KMS-11 (cell line): ENCODE data around the gene KIAA0825.

Source experiments
- H2AFZ ChIP-seq: fragments of 200-600 bp; sonication (generic); 2 replicates; pipeline ENCODE4 v1.6.1; 2016; ENCODE audit warnings: antibody characterized with exemption, mixed run types, low read depth
- H3K27ac ChIP-seq: fragments of 200-600 bp; sonication (generic); 2 replicates; pipeline ENCODE4 v1.6.1; 2016; ENCODE audit warnings: mild to moderate bottlenecking, mixed run types
- H3K27me3 ChIP-seq: fragments of 200-600 bp; sonication (generic); 2 replicates; pipeline ENCODE4 v1.6.1; 2017; ENCODE audit warnings: mild to moderate bottlenecking, low read depth, mixed run types, moderate library complexity; ENCODE audit not compliant: insufficient read depth
- H3K36me3 ChIP-seq: fragments of 200-600 bp; sonication (generic); 2 replicates; pipeline ENCODE4 v1.6.1; 2017; ENCODE audit warnings: mild to moderate bottlenecking, mixed run types; ENCODE audit not compliant: insufficient read depth
- H3K4me1 ChIP-seq: fragments of 200-600 bp; sonication (generic); 2 replicates; pipeline ENCODE4 v1.6.1; 2016; ENCODE audit warnings: mild to moderate bottlenecking, low read depth, mixed run types; ENCODE audit not compliant: poor library complexity, severe bottlenecking
- H3K4me2 ChIP-seq: fragments of 200-600 bp; sonication (generic); 2 replicates; pipeline ENCODE4 v1.7.0; 2016; ENCODE audit warnings: mild to moderate bottlenecking, mixed run types
- H3K4me3 ChIP-seq: fragments of 200-600 bp; sonication (generic); IDR thresholded peaks from 2 replicates; pipeline ENCODE4 v1.6.1; 2017; ENCODE audit warnings: low read depth, low read length, mixed read lengths; ENCODE audit not compliant: insufficient read depth
- H3K79me2 ChIP-seq: fragments of 200-600 bp; sonication (generic); 2 replicates; pipeline ENCODE4 v1.6.1; 2016; ENCODE audit warnings: low read depth, mixed run types; ENCODE audit not compliant: insufficient read depth
- H3K9ac ChIP-seq: fragments of 200-600 bp; sonication (generic); 2 replicates; pipeline ENCODE4 v1.6.1; 2016; ENCODE audit warnings: mild to moderate bottlenecking, mixed run types
- H4K20me1 ChIP-seq: fragments of 200-600 bp; sonication (generic); 2 replicates; pipeline ENCODE4 v1.6.1; 2016; ENCODE audit warnings: mild to moderate bottlenecking, mixed run types; ENCODE audit not compliant: insufficient read depth
- CTCF ChIP-seq: fragments of 200-600 bp; sonication (generic); conservative IDR thresholded peaks from 2 replicates; pipeline ENCODE4 v1.6.1; 2017; ENCODE audit warnings: low read depth, mild to moderate bottlenecking, antibody characterized with exemption, low read length, moderate library complexity, mixed read lengths

Gene KIAA0825

DNA sequence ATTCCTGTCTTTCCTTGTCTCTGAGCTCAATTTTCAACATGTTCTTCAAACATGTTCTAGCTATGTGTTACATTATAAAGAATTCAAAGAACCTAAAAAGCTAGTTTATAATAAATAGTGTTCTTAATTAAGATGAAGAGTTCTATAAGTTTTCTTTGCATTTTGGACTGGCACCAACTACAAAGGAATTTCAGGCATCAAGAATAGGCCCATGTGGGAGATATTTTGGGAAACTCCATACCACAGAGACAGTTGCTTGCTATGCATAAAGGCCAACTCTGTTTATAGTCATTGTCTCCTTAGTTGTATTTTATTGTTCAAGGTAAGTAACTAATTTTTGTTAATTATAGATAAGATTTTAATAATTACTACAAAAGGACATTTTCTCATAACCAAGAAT, 4.6 kb upstream of the KIAA0825 start:
- no peak overlapping the region for H3K9ac ChIP-seq
- no peak overlapping the region for H3K27ac ChIP-seq
- H3K79me2 ChIP-seq, result peaks cover 56% of the 10 kb centered on the region

DNA sequence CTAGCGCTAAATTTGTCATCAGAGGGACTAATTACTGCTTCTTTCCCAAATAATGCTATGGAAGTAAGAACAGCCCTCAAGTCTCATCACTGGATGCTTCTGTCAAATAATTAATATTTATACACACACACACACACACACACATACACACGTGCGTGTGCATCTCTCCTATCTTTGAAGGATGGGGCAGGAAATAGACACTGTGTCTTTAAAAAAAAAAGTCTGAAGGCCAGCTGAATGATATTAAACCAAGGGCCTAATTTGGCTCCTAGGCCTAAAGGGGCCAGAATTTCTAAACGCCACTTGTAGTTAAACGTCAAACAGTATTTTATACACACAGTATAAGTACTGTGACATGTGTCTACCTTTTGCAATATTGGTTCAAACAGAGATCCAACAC, 3.4 kb upstream of the KIAA0825 start:
- H3K4me2 ChIP-seq, result no peak overlapping the region
- no peaks in the 10 kb centered on the region for H3K36me3 ChIP-seq
- H3K27me3 ChIP-seq, result no peaks in the 10 kb centered on the region
- peaks cover 52% of the 10 kb centered on the region for H3K79me2 ChIP-seq
- H3K27ac ChIP-seq, result no peak overlapping the region
- H3K4me3 ChIP-seq, result no peak overlapping the region
- peaks cover 35% of the 10 kb centered on the region for H3K4me1 ChIP-seq
- no peaks in the 10 kb centered on the region for H4K20me1 ChIP-seq
- no peak overlapping the region for H3K9ac ChIP-seq
- no peak for TF ChIP-seq CTCF
- H2AFZ ChIP-seq, result no peak overlapping the region

More for the DNA sequence above, 4.6 kb upstream of the KIAA0825 start:
- H4K20me1 ChIP-seq, result no peaks in the 10 kb centered on the region
- H3K27me3 ChIP-seq, result no peaks in the 10 kb centered on the region
- H3K4me2 ChIP-seq, result 0 out of 2 replicates have a peak overlapping the region, but pooled peaks have one; percentile 6
- TF ChIP-seq CTCF, result no peak
- H3K4me1 ChIP-seq, result peaks cover 28% of the 10 kb centered on the region
- H2AFZ ChIP-seq, result no peak overlapping the region
- no peak overlapping the region for H3K4me3 ChIP-seq
- no peaks in the 10 kb centered on the region for H3K36me3 ChIP-seq

DNA sequence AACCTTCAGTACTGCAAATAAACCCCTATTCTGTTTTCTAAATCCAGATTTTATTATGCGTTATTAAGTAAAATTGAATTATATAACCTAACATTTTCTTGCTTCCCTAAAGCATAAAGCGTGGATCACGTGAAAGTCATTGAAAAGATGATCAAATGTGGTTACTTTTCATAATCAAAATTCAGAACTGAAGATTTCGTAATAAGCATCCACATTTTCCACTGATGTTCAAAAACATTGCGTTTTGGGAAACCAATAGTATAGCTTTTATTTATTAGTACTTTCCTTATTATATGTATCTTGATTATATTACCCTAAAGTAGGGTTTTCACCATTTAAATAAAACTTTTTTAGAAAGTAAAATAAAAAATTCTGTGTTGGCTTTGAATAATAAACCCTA, 1.9 kb upstream of the KIAA0825 start:
- Histone ChIP-seq H3K4me1 (peaks cover 37% of the 10 kb centered on the region), H2AFZ (no peak overlapping the region), H3K27me3 (no peaks in the 10 kb centered on the region), H3K27ac (no peak overlapping the region), H4K20me1 (no peaks in the 10 kb centered on the region), H3K4me3 (no peak overlapping the region), H3K4me2 (peak overlapping the region; percentile 90), H3K9ac (no peak overlapping the region), H3K79me2 (peaks cover 52% of the 10 kb centered on the region), H3K36me3 (no peaks in the 10 kb centered on the region)
- TF ChIP-seq CTCF, result no peak

- Histone ChIP-seq H2AFZ (peak overlapping the region; percentile 91), H4K20me1 (no peaks in the 10 kb centered on the region), H3K27me3 (no peaks in the 10 kb centered on the region), H3K27ac (peak overlapping the region; percentile 61), H3K4me1 (peaks cover 34% of the 10 kb centered on the region), H3K36me3 (no peaks in the 10 kb centered on the region), H3K9ac (peak overlapping the region; percentile 58), H3K4me2 (peak overlapping the region; percentile 90), H3K4me3 (peak overlapping the region; percentile 37), H3K79me2 (peaks cover 36% of the 10 kb centered on the region)
- no peak for TF ChIP-seq CTCF
These were observed 343 bp downstream of the KIAA0825 start for GRCh38 chr5:94618029-94618492.

GRCh38 chr5:94615862-94616261, 2.5 kb downstream of the KIAA0825 start:
- Histone ChIP-seq H2AFZ (no peak overlapping the region), H3K4me2 (no peak overlapping the region), H3K4me1 (peaks cover 23% of the 10 kb centered on the region), H3K27me3 (no peaks in the 10 kb centered on the region), H4K20me1 (no peaks in the 10 kb centered on the region), H3K79me2 (peaks cover 19% of the 10 kb centered on the region), H3K9ac (no peak overlapping the region), H3K27ac (no peak overlapping the region), H3K4me3 (no peak overlapping the region), H3K36me3 (no peaks in the 10 kb centered on the region)
- TF ChIP-seq CTCF, result no peak
